RWPE2 (cell line): ENCODE measurements around the gene PSTPIP2.
"Not testable (repeated sequence)": the region's sequence is repeated elsewhere in the genome, so short reads cannot be mapped to it uniquely, and the experiment has no call there.

Source experiments
- ATAC-seq: fragments of 200-7000 bp; cut with Tn5 transposase; 3 replicates; pipeline ENCODE4 v1.9.1; 2021; ENCODE audit warnings: low read depth
- DNase-seq: peaks from one replicate; pipeline ENCODE4 v3.0.0-alpha.2; 2020; ENCODE audit warnings: low spot score
- H3K27ac ChIP-seq: fragments of 450-650 bp; 2 replicates; pipeline ENCODE4 v1.5.1; 2017; ENCODE audit warnings: mild to moderate bottlenecking; ENCODE audit not compliant: poor library complexity, severe bottlenecking
- H3K27me3 ChIP-seq: fragments of 250-450 bp; sonication (Bioruptor Pico); 2 replicates; pipeline ENCODE4 v1.5.1; 2021; ENCODE audit warnings: mild to moderate bottlenecking, moderate library complexity; ENCODE audit not compliant: insufficient read depth, poor library complexity, severe bottlenecking
- H3K36me3 ChIP-seq: fragments of 250-450 bp; sonication (Bioruptor Pico); 2 replicates; pipeline ENCODE4 v1.5.1; 2020; ENCODE audit warnings: low read depth, mild to moderate bottlenecking, moderate library complexity
- H3K4me1 ChIP-seq: fragments of 250-450 bp; sonication (Bioruptor Pico); 2 replicates; pipeline ENCODE4 v1.5.1; 2021; ENCODE audit warnings: mild to moderate bottlenecking, moderate library complexity; ENCODE audit not compliant: insufficient read depth, poor library complexity, severe bottlenecking
- H3K4me3 ChIP-seq: fragments of 250-450 bp; sonication (Bioruptor Pico); 2 replicates; pipeline ENCODE4 v1.5.1; 2021; ENCODE audit warnings: mild to moderate bottlenecking, moderate library complexity; ENCODE audit not compliant: severe bottlenecking
- H3K9me3 ChIP-seq: fragments of 250-450 bp; sonication (Bioruptor Pico); 2 replicates; pipeline ENCODE4 v1.5.1; 2021; ENCODE audit warnings: mild to moderate bottlenecking, moderate library complexity; ENCODE audit not compliant: severe bottlenecking
- TF ChIP-seq, protein P1 (sequence below): fragments of 450-650 bp; IDR thresholded peaks from one replicate; pipeline ENCODE4 v1.5.1; 2017; ENCODE audit warnings: mild to moderate bottlenecking, moderate library complexity; ENCODE audit not compliant: poor library complexity, severe bottlenecking

The PSTPIP2 gene

DNA sequence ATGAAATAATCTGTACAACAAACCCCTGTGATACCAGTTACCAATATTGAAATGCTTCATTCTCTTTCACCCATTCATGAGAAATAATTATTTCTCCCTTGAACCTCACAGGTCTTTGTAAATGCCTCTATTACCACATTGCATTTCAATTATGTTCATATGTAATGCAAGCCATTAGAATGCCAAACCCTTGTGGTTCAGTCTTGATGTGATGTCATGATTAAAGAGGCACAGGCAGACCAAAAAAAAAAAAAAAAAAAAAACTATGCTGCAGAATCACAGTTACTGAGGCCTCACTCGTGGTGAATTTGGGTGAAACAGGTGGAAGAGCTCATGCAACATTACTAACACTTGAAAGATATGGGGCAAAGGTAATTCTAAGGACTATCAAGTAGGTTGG is 95.5 kb downstream of the PSTPIP2 start:
- Histone ChIP-seq H3K9me3 (no peaks in the 10 kb centered on the region), H3K27ac (no peak overlapping the region), H3K4me3 (no peak overlapping the region), H3K27me3 (no peaks in the 10 kb centered on the region), H3K36me3 (no peaks in the 10 kb centered on the region), H3K4me1 (peaks cover 3% of the 10 kb centered on the region)
- ATAC-seq (no peak), DNase-seq (no peak)
- TF ChIP-seq, protein P1, sequence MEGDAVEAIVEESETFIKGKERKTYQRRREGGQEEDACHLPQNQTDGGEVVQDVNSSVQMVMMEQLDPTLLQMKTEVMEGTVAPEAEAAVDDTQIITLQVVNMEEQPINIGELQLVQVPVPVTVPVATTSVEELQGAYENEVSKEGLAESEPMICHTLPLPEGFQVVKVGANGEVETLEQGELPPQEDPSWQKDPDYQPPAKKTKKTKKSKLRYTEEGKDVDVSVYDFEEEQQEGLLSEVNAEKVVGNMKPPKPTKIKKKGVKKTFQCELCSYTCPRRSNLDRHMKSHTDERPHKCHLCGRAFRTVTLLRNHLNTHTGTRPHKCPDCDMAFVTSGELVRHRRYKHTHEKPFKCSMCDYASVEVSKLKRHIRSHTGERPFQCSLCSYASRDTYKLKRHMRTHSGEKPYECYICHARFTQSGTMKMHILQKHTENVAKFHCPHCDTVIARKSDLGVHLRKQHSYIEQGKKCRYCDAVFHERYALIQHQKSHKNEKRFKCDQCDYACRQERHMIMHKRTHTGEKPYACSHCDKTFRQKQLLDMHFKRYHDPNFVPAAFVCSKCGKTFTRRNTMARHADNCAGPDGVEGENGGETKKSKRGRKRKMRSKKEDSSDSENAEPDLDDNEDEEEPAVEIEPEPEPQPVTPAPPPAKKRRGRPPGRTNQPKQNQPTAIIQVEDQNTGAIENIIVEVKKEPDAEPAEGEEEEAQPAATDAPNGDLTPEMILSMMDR: no peak

DNA sequence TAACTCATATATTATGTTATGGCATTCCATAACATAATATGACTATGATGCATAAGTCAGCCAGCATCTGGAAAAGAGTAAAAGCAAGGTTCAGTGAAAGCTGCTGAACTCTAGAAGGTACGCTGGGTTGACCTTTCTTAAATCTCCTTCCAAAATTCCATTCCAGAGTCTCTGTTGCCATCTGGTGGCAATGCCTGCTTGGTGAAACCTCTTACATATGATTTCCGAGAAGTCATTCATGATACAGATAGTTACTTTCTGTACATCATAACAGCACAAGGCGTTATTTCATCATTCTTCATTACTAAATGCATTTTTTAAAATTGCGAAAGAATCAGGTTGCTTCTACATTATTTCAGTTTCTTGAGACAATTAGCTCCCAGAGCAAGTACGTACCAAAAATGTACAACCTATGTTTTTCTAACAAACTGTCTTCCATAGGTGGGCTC is 97.9 kb downstream of the PSTPIP2 start:
- no peaks in the 10 kb centered on the region for H3K9me3 ChIP-seq
- no peaks in the 10 kb centered on the region for H3K36me3 ChIP-seq
- H3K27me3 ChIP-seq: no peaks in the 10 kb centered on the region
- TF ChIP-seq, protein P1: peak; percentile 94
- ATAC-seq: peak; percentile 85
- no peak for DNase-seq
- peaks cover 3% of the 10 kb centered on the region for H3K4me1 ChIP-seq
- H3K27ac ChIP-seq: no peak overlapping the region
- H3K4me3 ChIP-seq: no peak overlapping the region

DNA sequence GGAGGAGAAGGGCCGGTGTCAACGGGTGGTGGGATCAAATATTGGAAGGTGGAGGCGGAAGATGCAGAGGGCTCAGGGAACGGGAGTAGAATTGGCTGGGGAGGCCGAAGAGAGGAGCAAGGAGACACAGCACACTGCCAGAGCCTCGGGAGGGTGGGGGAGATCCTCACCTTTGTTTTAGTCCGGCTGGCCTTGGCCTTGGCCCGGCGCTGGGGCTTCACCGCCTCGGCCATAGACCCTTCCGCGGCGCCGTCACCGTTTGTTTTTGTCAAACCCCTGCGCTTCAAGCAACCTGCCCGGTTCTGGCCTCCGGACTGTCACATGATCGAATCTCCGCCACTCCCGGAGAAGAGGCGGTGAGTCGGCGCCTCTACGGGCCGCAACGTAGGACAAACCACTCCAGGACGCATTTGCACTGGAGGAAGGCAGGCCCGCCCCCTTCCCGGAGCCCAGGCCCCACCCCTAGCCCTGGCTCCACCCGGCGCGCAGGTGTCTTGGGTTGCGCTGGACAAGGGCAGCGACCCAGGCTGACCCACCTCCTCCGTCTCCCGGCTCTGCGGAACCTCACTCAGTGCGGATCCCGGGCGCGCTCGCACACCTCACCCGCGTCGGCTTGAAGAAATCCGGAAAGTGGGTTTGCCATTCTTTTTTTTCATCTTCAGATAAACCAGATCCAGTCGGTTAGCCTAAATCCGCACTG is 104.9 kb downstream of the PSTPIP2 start, which contains the start of gene EPG5:
TSS of gene EPG5 (minus strand) at position 323 of the 700 bp plus-strand sequence. CDS start at position 233, 90 bp downstream.
- H3K27ac ChIP-seq: peak within 1 kb of the TSS; percentile 67
- H3K27me3 ChIP-seq: no peaks in the 10 kb centered on the region
- DNase-seq (peak; percentile 96), ATAC-seq (peak; percentile 94)
- no peaks in the 10 kb centered on the region for H3K9me3 ChIP-seq
- H3K4me3 ChIP-seq: peak within 1 kb of the TSS; percentile 86
- TF ChIP-seq, protein P1: no peak
- peaks cover 15% of the 10 kb centered on the region; the same call in 1 of the 2 replicates for H3K36me3 ChIP-seq
- peaks cover 13% of the 10 kb centered on the region for H3K4me1 ChIP-seq

DNA sequence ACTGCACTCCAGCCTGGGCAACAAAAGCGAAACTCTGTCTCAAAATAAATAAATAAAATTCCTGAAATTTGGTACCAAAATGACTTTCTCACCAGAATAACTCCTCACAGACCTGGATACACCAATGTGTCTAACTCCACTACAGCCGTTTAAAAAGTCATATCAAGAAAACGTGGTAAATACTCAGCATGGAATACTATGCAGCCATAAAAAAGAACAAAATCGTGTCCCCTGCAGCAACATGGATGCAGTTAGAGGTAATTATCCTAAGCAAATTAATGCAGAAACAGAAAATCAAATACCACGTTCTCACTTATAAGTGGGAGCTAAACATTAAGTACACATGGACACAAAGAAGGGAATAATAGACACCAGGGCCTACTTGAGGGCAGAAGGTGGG is 107.1 kb downstream of the PSTPIP2 start:
- not testable (repeated sequence) for ATAC-seq, DNase-seq, H3K4me3 ChIP-seq, H3K27ac ChIP-seq, H3K27me3 ChIP-seq, H3K9me3 ChIP-seq
- Histone ChIP-seq H3K36me3 (peaks cover 15% of the 10 kb centered on the region; the same call in 1 of the 2 replicates), H3K4me1 (peaks cover 17% of the 10 kb centered on the region)

DNA sequence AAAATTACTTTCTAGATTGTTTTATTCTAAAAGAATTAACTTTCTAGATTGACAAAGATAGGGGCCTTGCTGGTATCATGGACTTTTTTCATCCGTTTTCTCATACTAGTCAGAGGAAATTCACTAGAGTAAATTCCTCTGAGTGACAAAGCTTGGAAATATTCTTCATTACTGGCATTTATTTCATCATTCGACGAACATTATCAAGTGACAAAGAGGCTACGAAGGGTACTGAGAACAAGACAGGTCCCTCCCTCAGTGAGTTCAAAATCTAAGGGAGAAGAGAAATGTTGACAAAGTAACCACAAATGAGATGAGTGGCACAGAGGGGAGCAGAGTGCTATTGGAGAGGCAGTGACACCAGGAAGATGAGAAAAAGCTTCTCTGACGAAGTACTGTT is 109.2 kb downstream of the PSTPIP2 start:
- Histone ChIP-seq H3K4me1 (peaks cover 31% of the 10 kb centered on the region), H3K36me3 (peaks cover 21% of the 10 kb centered on the region; the same call in 1 of the 2 replicates), H3K9me3 (no peaks in the 10 kb centered on the region), H3K4me3 (no peak overlapping the region), H3K27me3 (no peaks in the 10 kb centered on the region), H3K27ac (peak overlapping the region; percentile 82)
- TF ChIP-seq, protein P1: no peak
- ATAC-seq (no peak), DNase-seq (no peak)
